ENCODE data around the gene PALB2. TPM values are rescaled to one million over a fixed set of nuclear protein-coding genes. Genes with fewer than 3 reads are reported as not detected.
"Not testable (repeated sequence)": the region's sequence is repeated elsewhere in the genome, so short reads cannot be mapped to it uniquely, and the experiment has no call there.

Gene PALB2
- polyA plus RNA-seq, 2 donors: 8.1 to 11.8 TPM

GRCh38 chr16:23650674-23651416, 9.7 kb upstream of the PALB2 start:
- Histone ChIP-seq H3K4me1 (ENCODE audit: control insufficient read depth in 2 of 2, insufficient read depth in 2 of 2, low read length in 1 of 2) (no peaks in the 10 kb centered on the region), H3K27me3 (ENCODE audit: control insufficient read depth in 1 of 2, insufficient read depth in 2 of 2, low read length in 2 of 2) (no peaks in the 10 kb centered on the region), H3K4me3 (ENCODE audit: low read depth in 1 of 2, low read length in 2 of 2) (no peak overlapping the region), H3K27ac (ENCODE audit: low read depth in 2 of 2, low read length in 1 of 2) (no peak overlapping the region), H3K36me3 (ENCODE audit: control insufficient read depth in 2 of 2, insufficient read depth in 2 of 2, low read length in 1 of 2) (no peaks in the 10 kb centered on the region), H3K9me3 (ENCODE audit: control insufficient read depth in 2 of 2, insufficient read depth in 1 of 2, low read depth in 1 of 2, low read length in 1 of 2) (no peaks in the 10 kb centered on the region)
- WGBS, 2 donors: 81 to 85% methylated on average over 4 of the region's 4 CpGs

- no peaks in the 10 kb centered on the region for H3K9me3 ChIP-seq (ENCODE audit: control insufficient read depth in 2 of 2, insufficient read depth in 1 of 2, low read depth in 1 of 2, low read length in 1 of 2)
- H3K4me1 ChIP-seq (ENCODE audit: control insufficient read depth in 2 of 2, insufficient read depth in 2 of 2, low read length in 1 of 2): peaks cover 3 to 10% of the 10 kb centered on the region in 2 donors
- H3K27ac ChIP-seq (ENCODE audit: low read depth in 2 of 2, low read length in 1 of 2): no peak overlapping the region
- 70 to 75% methylated on average over 14 of the region's 14 CpGs for WGBS, 2 donors
- peak overlapping the region; percentile 80 to 92 for H3K4me3 ChIP-seq (ENCODE audit: low read depth in 1 of 2, low read length in 2 of 2)
- H3K36me3 ChIP-seq (ENCODE audit: control insufficient read depth in 2 of 2, insufficient read depth in 2 of 2, low read length in 1 of 2): peaks cover 0 to 2% of the 10 kb centered on the region in 2 donors
- no peaks in the 10 kb centered on the region for H3K27me3 ChIP-seq (ENCODE audit: control insufficient read depth in 1 of 2, insufficient read depth in 2 of 2, low read length in 2 of 2)
Observed at GRCh38 chr16:23642246-23642774, 1.2 kb upstream of the PALB2 start.

- Histone ChIP-seq H3K36me3 (ENCODE audit: control insufficient read depth in 2 of 2, insufficient read depth in 2 of 2, low read length in 1 of 2) (peaks cover 0 to 4% of the 10 kb centered on the region in 2 donors), H3K4me1 (ENCODE audit: control insufficient read depth in 2 of 2, insufficient read depth in 2 of 2, low read length in 1 of 2) (peaks cover 3 to 10% of the 10 kb centered on the region in 2 donors), H3K4me3 (ENCODE audit: low read depth in 1 of 2, low read length in 2 of 2) (peak overlapping the region; percentile 80 to 92), H3K27ac (ENCODE audit: low read depth in 2 of 2, low read length in 1 of 2) (peak overlapping the region; percentile 83), H3K9me3 (ENCODE audit: control insufficient read depth in 2 of 2, insufficient read depth in 1 of 2, low read depth in 1 of 2, low read length in 1 of 2) (no peaks in the 10 kb centered on the region), H3K27me3 (ENCODE audit: control insufficient read depth in 1 of 2, insufficient read depth in 2 of 2, low read length in 2 of 2) (no peaks in the 10 kb centered on the region)
- WGBS, 2 donors: 0% methylated on average over 8 of the region's 8 CpGs
Observed at GRCh38 chr16:23640615-23640930, 537 bp downstream of the PALB2 start.

GRCh38 chr16:23635958-23636357, 5.2 kb downstream of the PALB2 start:
- peaks cover 3 to 7% of the 10 kb centered on the region in 2 donors for H3K4me1 ChIP-seq (ENCODE audit: control insufficient read depth in 2 of 2, insufficient read depth in 2 of 2, low read length in 1 of 2)
- no peak overlapping the region for H3K27ac ChIP-seq (ENCODE audit: low read depth in 2 of 2, low read length in 1 of 2)
- H3K27me3 ChIP-seq (ENCODE audit: control insufficient read depth in 1 of 2, insufficient read depth in 2 of 2, low read length in 2 of 2): no peaks in the 10 kb centered on the region
- peaks cover 0 to 6% of the 10 kb centered on the region in 2 donors for H3K36me3 ChIP-seq (ENCODE audit: control insufficient read depth in 2 of 2, insufficient read depth in 2 of 2, low read length in 1 of 2)
- H3K9me3 ChIP-seq (ENCODE audit: control insufficient read depth in 2 of 2, insufficient read depth in 1 of 2, low read depth in 1 of 2, low read length in 1 of 2): no peaks in the 10 kb centered on the region
- no peak overlapping the region for H3K4me3 ChIP-seq (ENCODE audit: low read depth in 1 of 2, low read length in 2 of 2)

GRCh38 chr16:23634461-23635036, 6.6 kb downstream of the PALB2 start:
- Histone ChIP-seq H3K4me1 (ENCODE audit: control insufficient read depth in 2 of 2, insufficient read depth in 2 of 2, low read length in 1 of 2) (peaks cover 0 to 2% of the 10 kb centered on the region in 2 donors), H3K36me3 (ENCODE audit: control insufficient read depth in 2 of 2, insufficient read depth in 2 of 2, low read length in 1 of 2) (peaks cover 3 to 11% of the 10 kb centered on the region in 2 donors), H3K9me3 (ENCODE audit: control insufficient read depth in 2 of 2, insufficient read depth in 1 of 2, low read depth in 1 of 2, low read length in 1 of 2) (no peaks in the 10 kb centered on the region), H3K27ac (ENCODE audit: low read depth in 2 of 2, low read length in 1 of 2) (no peak overlapping the region), H3K27me3 (ENCODE audit: control insufficient read depth in 1 of 2, insufficient read depth in 2 of 2, low read length in 2 of 2) (no peaks in the 10 kb centered on the region), H3K4me3 (ENCODE audit: low read depth in 1 of 2, low read length in 2 of 2) (no peak overlapping the region)
- WGBS, 2 donors: 97 to 98% methylated on average over 4 of the region's 4 CpGs

- WGBS, 2 donors: 98 to 99% methylated on average over 3 of the region's 3 CpGs
- H3K27ac ChIP-seq (ENCODE audit: low read depth in 2 of 2, low read length in 1 of 2); H3K4me3 ChIP-seq (ENCODE audit: low read depth in 1 of 2, low read length in 2 of 2); H3K9me3 ChIP-seq (ENCODE audit: control insufficient read depth in 2 of 2, insufficient read depth in 1 of 2, low read depth in 1 of 2, low read length in 1 of 2); H3K4me1 ChIP-seq (ENCODE audit: control insufficient read depth in 2 of 2, insufficient read depth in 2 of 2, low read length in 1 of 2); H3K27me3 ChIP-seq (ENCODE audit: control insufficient read depth in 1 of 2, insufficient read depth in 2 of 2, low read length in 2 of 2); H3K36me3 ChIP-seq (ENCODE audit: control insufficient read depth in 2 of 2, insufficient read depth in 2 of 2, low read length in 1 of 2): not testable (repeated sequence)
Observed at GRCh38 chr16:23631874-23632273, 9.2 kb downstream of the PALB2 start.

GRCh38 chr16:23629516-23629915, 11.6 kb downstream of the PALB2 start:
- H3K36me3 ChIP-seq (ENCODE audit: control insufficient read depth in 2 of 2, insufficient read depth in 2 of 2, low read length in 1 of 2): peaks cover 7 to 10% of the 10 kb centered on the region in 2 donors
- H3K9me3 ChIP-seq (ENCODE audit: control insufficient read depth in 2 of 2, insufficient read depth in 1 of 2, low read depth in 1 of 2, low read length in 1 of 2): no peaks in the 10 kb centered on the region
- peaks cover 0 to 2% of the 10 kb centered on the region in 2 donors for H3K4me1 ChIP-seq (ENCODE audit: control insufficient read depth in 2 of 2, insufficient read depth in 2 of 2, low read length in 1 of 2)
- no peak overlapping the region for H3K4me3 ChIP-seq (ENCODE audit: low read depth in 1 of 2, low read length in 2 of 2)
- WGBS, 2 donors: 65 to 73% methylated on average over 8 of the region's 8 CpGs
- peak overlapping the region; percentile 76 to 81 for H3K27ac ChIP-seq (ENCODE audit: low read depth in 2 of 2, low read length in 1 of 2)
- no peaks in the 10 kb centered on the region for H3K27me3 ChIP-seq (ENCODE audit: control insufficient read depth in 1 of 2, insufficient read depth in 2 of 2, low read length in 2 of 2)

- H3K4me3 ChIP-seq (ENCODE audit: low read depth in 1 of 2, low read length in 2 of 2): no peak overlapping the region
- H3K4me1 ChIP-seq (ENCODE audit: control insufficient read depth in 2 of 2, insufficient read depth in 2 of 2, low read length in 1 of 2): no peaks in the 10 kb centered on the region
- H3K9me3 ChIP-seq (ENCODE audit: control insufficient read depth in 2 of 2, insufficient read depth in 1 of 2, low read depth in 1 of 2, low read length in 1 of 2): no peaks in the 10 kb centered on the region
- H3K36me3 ChIP-seq (ENCODE audit: control insufficient read depth in 2 of 2, insufficient read depth in 2 of 2, low read length in 1 of 2): peaks cover 5 to 10% of the 10 kb centered on the region in 2 donors
- no peaks in the 10 kb centered on the region for H3K27me3 ChIP-seq (ENCODE audit: control insufficient read depth in 1 of 2, insufficient read depth in 2 of 2, low read length in 2 of 2)
- H3K27ac ChIP-seq (ENCODE audit: low read depth in 2 of 2, low read length in 1 of 2): no peak overlapping the region
Observed at GRCh38 chr16:23624092-23624491, 17.0 kb downstream of the PALB2 start.

GRCh38 chr16:23615805-23616204, 25.3 kb downstream of the PALB2 start:
- H3K9me3 ChIP-seq (ENCODE audit: control insufficient read depth in 2 of 2, insufficient read depth in 1 of 2, low read depth in 1 of 2, low read length in 1 of 2): no peaks in the 10 kb centered on the region
- H3K27ac ChIP-seq (ENCODE audit: low read depth in 2 of 2, low read length in 1 of 2): no peak overlapping the region
- H3K27me3 ChIP-seq (ENCODE audit: control insufficient read depth in 1 of 2, insufficient read depth in 2 of 2, low read length in 2 of 2): no peaks in the 10 kb centered on the region
- 95% methylated on average over 9 of the region's 9 CpGs for WGBS, 2 donors
- peaks cover 2 to 11% of the 10 kb centered on the region in 2 donors for H3K36me3 ChIP-seq (ENCODE audit: control insufficient read depth in 2 of 2, insufficient read depth in 2 of 2, low read length in 1 of 2)
- no peaks in the 10 kb centered on the region for H3K4me1 ChIP-seq (ENCODE audit: control insufficient read depth in 2 of 2, insufficient read depth in 2 of 2, low read length in 1 of 2)
- no peak overlapping the region for H3K4me3 ChIP-seq (ENCODE audit: low read depth in 1 of 2, low read length in 2 of 2)

GRCh38 chr16:23611936-23612335, 29.2 kb downstream of the PALB2 start:
- no peaks in the 10 kb centered on the region for H3K27me3 ChIP-seq (ENCODE audit: control insufficient read depth in 1 of 2, insufficient read depth in 2 of 2, low read length in 2 of 2)
- no peak overlapping the region for H3K27ac ChIP-seq (ENCODE audit: low read depth in 2 of 2, low read length in 1 of 2)
- 97 to 99% methylated on average over 3 of the region's 3 CpGs for whole genome bisulfite sequencing, 2 donors
- peaks cover 2 to 4% of the 10 kb centered on the region in 2 donors for H3K36me3 ChIP-seq (ENCODE audit: control insufficient read depth in 2 of 2, insufficient read depth in 2 of 2, low read length in 1 of 2)
- no peak overlapping the region for H3K4me3 ChIP-seq (ENCODE audit: low read depth in 1 of 2, low read length in 2 of 2)
- no peaks in the 10 kb centered on the region for H3K4me1 ChIP-seq (ENCODE audit: control insufficient read depth in 2 of 2, insufficient read depth in 2 of 2, low read length in 1 of 2)
- H3K9me3 ChIP-seq (ENCODE audit: control insufficient read depth in 2 of 2, insufficient read depth in 1 of 2, low read depth in 1 of 2, low read length in 1 of 2): no peaks in the 10 kb centered on the region
